ENCODE results near the gene RAB31.

The RAB31 gene

DNA sequence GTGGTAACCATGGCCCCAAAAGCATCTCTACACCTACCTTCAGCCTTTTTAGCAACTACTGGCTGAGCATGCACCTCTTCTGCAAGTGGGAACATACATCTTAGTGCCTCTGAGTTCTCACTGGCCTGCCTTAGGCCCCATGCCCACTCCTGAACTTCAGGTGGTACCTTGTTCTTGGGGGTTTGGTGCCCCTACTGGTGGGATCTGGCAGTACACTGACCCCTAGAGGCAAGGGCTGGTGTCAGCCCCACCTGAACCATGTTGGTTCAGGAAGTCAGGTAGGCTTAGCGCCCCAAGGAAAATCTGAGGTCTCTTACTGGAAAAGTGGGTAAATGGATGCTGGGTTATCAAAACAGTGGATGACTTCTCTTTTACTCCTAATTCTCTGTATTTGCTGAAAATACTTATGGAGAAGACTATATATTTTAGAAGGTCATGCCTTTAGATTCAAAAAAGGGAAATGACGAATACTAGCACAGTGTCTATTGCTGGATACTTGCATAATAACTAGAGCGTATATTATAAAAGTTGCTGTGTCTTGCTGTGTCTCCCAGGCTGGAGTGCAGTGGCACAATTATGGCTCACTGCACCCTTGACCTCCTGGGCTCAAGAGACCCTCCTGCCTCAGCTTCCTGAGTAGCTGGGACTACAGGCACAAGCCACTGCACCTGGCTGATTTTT is 84.6 kb downstream of the RAB31 start:
- no peak for DNase-seq

DNA sequence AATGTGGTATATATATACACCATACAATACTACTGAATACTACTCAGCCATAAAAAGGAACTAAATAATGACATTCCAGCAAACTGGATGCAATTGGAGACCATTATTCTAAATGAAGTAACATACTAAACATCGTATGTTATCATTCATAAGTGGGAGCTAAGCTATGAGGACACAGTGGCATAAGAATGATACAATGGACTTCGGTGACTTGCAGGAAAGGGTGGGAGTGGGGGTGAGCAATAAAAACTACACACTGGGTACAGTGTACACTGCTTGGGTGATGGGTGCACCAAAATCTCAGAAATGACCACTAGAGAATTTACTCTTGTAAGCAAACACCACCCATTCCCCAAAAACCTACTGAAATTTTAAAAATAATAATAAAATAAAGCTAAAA is 87.9 kb downstream of the RAB31 start:
- no peak for DNase-seq

DNA sequence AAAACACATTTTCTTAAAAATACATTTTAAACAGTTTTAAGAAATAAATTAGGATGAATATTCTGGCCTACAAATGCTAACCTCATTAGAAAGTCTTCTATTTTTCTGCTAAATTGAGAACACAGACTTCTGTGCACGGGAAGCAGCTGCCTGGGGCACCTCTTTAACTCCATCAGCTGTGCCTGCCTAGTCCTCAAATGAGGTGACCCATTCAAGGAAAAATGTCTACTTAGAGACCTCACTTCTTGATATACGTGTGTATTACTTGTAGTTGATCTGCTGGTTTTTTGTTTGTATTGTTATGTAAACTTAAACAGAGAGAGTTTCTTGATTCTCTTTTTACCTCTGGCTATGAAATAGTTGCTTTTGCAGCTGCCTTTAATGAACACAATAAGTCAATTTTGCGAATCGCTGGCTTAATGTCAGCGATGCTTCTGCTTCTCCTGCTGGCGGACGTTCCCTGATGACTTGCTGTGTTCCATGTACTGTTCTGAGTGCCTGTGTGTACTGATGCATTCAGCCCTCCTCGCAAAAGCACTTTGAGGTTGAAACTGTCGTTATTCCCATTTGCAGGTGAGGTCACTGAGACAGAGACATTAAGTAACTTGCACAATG is 88.9 kb downstream of the RAB31 start:
- no peak for DNase-seq

DNA sequence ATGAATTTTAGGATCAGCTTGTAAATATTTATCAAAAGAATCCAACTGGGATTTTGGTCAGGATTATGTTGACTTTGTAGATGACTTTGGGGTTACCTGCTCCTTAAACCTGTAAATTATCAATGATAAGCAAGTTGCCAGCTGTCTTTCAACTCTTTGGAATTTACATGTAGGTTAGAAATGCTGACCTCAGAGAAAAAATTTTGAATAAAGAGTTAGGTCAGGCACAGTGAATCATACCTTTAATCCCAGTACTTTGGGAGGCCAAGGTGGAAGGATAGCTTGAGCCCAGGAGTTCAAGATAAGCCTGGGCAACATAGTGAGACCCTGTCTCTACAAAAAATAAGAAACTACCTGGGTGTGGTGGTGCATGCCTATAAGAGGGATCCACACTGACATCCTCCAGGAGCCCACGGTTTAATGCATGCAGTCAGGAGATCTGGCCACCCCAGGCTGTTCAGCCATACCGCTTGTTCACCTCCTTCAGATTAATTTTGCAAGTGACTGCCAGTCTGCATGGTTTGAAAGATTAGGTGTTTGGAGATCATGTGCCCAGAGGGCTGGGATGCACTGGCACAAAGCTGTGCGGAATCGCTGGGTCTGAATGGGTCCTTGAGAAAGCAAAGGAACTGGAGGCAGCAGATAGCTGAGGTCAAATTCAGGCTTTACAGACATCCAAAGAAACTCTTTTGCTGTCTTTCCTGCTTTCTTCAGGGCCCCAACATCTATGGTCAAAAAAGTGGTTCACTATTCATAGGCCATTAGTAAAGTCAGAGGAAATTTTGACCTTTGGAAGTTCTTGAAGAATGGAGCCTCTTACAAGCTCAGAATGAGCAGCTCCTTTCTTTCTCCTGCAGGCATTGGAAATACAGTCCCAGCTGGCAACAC is 94.3 kb downstream of the RAB31 start:
- DNase-seq: no peak

DNA sequence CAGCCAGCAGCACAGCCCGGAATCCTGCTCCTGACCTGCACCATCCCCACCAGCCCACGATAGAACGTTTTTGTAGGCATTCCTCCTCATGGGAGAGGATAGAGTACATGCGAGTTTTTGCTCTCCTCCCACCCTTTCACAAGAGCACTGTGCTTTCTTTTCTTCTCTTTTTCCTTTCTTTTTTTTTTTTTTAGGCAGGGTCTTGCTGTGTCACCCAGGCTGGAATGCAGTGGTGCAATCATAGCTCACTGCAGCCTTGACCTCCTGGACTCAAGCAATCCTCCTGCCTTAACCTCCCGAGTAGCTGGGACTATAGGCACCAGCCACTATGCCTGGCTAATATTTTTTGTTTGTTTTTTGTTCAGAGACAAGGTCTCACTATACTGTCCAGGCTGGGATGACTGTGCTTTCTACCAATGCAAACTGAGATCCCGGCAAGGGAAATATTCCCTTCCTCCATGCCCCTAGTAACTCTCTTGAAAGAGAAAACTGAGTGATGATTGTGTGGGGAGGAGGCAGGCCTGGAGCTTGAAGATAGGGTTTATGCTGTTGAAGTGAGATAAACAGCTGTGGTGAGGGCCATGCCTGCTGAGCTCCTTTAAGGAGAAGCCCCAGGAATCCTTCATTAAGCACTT is 95.1 kb downstream of the RAB31 start:
- no peak for DNase-seq

DNA sequence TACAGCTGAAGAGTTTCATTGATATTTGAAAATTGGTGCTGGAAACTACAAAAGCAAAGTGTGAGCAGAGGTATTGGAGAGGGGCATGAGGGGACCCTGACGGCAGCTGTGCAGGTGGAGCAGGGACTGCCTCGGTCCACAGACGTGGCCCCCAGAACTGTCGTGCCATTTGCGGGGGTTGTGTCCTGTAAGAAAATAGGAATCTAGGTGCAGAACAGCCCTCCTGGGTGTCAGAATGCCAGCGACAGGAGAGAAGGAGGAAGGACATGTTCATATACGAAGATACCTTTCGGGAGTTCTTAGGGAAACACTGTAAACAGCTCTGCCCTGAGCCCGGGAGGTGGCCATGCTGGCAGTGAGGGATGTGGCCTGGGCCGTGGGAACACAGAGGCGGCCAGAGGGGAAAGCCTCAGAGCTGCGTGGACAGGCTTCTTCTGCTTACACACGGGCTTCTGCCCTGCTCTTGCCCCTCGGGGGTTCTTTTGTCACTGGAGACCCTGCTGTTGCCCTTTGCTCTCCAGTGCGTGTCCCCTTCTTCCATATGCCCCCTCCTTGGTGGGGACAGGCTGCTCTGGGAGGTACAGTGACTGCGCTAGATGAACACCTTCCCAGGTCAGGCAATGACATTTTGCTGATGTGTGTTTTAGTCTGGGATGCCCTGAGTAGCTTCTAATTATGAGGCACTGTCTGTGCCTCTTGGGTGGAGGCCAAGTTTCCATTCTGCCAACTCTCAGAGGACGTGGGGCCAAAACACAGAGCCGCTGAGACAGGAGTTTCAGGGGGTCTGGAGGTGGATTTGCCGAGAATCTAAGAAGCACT is 95.8 kb downstream of the RAB31 start:
- DNase-seq: no peak

DNA sequence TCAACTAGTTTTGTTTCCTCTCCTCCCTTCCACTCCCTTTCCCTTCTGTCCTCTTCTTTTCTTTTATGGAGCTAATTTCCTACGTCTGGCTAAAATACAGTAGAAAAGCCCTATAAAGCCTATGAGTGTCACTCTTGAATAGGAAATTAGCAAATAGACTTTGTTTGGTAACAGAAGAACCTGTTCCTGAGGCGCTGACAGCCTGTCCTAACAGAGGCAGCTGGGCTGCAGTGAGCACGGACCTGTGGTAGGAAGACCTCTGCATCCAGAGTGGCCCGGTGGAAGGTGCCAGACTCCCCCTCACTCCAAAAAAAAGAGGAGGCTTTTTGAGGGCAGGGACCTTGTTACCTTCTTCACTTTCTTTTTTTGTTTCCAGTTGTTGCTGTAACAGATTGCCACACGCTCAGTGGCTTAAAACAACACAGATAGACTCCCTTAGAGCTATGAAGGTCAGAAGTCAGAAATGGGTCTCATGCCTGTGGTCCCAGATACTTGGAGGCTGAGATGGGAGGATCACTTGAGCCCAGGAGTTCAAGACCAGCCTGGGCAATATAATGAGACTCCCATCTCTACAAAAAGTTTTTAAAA is 96.5 kb downstream of the RAB31 start:
- DNase-seq: no peak

DNA sequence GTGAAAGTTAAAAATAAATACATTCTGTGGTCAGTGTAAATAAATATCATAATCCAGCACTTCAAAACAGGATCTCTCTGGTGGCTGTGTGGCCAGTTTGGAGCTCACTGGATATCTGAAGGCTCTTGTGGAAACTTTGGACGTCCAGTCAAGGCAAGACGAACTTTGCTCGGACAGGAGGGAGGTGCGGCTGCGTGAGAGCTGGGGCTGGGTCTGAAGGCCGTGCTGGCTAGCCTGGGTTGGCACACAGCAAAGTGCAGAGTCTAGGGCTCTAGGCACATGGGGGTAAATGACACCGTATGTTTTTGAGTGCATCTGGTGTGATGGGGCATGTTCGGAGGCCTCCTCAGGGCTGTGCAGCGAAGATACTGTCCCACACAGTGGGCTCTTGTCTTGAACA is 98.8 kb downstream of the RAB31 start:
- no peak for DNase-seq

DNA sequence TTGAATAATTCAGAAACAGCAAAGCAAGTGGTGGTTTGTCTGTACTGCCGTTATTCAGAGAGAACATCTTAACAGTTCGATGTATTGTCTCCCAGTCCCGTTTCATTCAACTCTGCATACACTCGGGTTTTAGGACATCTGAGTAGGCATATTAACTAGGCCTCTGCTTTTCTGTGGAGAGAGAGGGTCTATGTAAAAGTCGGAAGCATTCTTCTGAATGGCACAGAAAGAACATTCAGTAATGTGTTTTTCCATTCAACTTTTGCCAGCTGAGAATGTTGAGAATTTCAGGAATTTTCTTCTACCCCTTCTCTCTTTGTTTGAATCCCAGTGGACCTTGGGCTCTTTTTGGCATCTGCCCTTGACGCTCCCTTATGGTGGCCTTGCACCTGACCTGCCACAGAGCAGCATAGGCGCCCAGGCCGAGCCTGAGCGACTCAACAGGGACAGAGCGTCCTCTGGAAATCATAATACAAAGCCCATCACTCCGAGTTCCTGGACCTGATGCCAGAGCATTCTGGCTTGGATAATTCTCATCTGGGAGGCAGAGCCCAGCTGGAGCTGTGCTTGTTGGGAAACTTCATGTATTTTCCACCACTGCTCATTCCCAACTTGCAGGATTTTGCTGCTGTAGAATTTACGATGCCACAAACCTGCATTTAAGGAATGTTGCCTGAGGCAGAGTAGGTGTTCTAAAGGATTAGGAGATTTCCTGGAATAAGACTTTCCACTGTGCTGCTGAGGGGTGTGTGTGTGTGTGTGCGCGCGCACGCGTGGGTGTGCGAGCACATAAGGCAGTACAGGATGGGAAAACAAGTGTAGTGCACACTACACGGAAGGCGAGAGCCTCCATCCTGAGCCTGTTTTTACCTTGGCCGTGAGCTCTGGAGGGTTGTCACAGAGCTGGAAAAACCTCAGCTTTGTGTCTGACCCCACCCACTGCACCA is 100.5 kb downstream of the RAB31 start:
- no peak for DNase-seq

DNA sequence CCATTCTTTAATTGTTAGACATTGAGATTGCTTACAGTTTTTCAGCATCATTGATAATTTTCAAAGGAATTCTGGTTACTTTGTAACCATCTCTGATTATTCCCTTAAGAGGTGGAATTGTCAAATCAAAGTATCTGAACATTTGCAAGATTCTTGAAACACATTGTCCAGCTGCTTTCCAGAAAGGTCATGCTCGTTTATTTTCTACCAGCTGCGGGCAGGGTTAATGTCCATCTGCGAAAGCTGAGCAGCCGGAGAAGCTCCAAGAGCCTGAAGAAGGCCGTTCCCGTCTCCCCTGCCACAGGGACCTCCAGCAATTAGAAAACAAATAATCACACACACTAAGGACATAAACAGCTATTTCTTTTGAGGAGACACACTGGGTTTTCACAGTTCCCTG is 101.6 kb downstream of the RAB31 start:
- DNase-seq: no peak

DNA sequence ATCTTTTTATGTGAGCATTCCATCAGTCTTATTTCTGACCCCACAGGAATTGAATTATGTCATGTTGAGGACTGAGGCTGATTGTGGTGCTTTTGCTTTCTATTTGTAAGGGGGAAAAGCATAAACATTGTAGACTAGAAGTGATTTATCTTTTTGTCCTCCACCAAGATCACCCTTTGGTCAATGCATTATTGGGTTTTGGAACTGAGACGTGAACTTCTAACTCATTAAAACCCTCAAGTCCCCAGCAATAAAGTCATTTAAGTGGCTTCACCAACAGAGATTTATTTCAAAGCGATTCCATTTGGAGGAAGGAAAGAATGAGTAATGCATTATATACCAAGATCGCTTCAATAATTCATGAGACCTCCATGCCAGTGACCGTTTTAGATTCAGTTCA is 102.2 kb downstream of the RAB31 start:
- no peak for DNase-seq

DNA sequence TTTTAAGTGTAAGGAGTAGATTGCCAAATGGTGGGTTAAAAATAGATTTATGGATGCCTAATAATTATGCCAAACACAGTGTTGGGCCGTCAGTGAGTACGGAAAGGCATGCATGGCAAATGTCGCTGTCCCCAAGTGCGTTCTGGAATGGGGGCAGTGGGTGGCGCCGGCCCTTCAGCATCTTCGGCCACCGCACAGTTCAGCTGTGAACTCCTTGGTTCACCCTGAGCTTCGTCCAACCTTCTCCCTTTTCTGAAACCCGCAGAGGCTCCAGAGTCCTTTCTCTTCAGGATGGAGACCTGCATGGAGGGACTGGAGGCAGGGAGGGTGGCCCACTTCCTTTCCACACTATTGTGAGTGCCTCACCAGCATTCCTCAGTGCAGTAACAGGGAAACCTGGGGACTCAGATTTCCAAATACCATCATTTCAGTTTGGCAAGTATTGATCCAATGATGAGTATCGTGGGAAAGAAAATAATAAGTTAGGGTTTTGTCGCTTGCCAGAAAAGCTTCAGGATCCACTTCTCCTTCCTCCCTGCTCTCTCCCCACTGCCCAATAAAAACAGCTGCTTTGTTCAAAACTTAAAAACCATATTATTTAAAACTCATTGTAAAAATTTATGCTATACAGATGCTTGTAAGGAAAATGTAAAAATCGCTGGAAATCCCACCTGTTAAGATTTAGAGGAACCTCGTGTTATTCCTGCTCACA is 103.0 kb downstream of the RAB31 start:
- DNase-seq: no peak

DNA sequence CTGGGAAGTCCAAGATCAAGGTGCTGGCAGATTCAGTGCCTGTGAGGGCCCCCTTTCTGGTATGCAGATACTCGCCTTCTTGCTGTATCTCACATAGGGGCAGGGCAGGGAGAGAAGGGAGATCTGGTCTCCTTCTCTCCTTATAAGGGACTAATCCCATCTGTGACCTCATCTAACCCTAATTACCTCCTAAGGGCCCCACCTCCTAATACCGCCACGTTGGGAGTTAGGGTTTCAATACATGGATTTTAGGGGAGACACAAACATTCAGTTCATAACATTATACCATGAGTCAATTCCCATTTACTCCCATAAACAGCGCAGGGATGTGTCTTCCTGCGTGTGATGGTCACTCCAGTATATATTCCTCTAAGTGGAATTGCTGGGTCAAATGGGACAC is 103.9 kb downstream of the RAB31 start:
- no peak for DNase-seq

DNA sequence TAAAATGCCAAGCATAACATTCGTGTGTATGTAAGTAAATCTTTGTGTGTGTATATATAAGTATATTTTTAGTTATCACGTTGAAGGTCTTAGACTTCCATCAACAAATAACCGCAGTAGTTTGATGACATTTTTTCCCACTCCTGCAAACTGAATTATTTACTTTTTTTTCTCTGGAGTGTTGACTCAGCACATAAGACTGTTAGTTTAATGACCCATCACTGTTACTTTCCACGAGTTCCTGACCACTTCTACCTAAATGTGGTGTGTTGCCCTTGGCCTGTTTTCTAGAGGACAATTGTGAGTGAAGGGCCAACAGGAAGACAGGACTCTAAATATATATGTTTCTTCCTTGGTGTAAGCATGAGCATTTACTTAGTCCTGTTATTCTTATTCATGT is 106.3 kb downstream of the RAB31 start:
- DNase-seq: no peak

DNA sequence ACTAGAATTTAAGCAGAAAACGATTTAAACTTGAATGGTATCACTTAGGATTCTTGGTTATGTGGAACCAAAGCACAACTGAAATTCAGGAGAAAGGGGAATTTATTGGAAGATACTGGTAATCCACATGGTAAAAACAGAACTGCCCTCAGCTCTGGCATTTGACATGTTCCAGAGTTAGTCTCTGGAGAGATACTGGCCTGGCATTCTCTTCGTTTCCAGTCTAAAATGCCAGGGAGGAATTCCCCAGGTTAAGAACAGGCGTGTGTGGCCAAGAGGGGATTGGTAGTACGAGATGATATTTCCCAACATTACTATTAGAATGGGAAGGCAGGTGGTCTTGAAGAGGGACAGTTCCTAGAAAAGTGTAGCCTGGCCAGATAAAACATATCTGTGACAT is 109.2 kb downstream of the RAB31 start:
- DNase-seq: no peak

DNA sequence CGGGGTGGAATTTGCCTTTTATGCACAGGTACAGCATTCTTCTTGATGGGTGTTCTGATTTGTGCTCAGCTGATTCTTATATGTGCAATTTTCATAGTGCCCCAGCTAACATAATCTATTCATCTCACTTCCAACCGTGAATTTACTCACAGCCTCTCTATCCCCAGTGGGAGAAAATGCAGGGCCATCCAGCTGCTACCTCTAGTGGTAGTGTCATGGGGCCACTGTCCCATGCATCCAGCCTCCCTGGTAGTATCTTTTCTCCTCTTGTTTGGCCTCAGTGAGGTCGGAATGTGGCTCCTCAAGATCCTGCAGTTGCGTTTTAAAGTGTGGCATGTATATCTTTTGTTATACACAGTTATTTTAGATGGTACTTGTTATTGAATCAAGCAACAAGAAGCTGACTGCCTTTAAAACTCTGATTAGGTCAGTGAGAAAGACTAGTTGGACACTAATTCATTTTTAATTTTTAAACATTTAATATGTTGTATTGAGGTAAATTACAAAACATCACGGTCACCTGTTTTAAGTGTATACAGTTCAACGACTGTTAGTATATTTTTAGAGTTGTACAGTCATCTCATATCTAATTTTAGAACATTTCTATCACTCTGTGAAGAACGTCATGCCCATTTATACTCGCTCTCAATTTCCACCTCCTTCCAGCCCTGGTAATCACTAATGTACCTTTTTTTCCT is 109.8 kb downstream of the RAB31 start:
- DNase-seq: no peak

DNA sequence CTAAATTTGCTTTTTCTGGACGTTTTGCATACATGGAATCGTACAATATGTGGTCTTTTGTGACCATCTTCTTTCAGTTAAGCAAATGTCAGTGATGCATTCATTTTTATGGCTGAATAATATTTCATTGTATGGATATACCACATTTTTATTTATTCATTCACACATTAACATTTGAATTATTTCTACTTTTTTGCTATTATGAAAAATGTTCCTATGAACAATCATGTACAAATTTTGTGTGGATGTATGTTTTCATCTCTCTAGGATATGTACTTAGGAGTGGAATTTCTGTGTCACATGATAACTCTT is 110.3 kb downstream of the RAB31 start:
- DNase-seq: no peak

DNA sequence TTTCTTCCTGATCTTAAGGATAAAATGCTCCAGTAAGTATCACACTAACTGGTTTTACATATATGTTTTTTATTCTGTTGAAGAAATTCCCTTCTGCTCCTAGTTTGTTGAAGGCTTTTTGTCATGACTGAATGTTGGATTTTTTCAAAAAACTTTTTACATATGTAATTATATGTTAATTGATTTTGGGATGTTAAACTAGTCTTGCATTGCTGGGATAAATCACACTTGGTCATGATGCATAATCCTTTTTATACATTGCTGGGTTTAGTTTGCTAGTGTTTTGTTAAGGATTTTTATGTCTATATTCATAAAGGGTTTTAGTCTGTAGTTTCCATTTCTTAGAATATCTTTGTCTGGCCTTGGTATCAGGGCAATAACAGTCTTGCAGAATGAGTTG is 112.0 kb downstream of the RAB31 start:
- DNase-seq: no peak

DNA sequence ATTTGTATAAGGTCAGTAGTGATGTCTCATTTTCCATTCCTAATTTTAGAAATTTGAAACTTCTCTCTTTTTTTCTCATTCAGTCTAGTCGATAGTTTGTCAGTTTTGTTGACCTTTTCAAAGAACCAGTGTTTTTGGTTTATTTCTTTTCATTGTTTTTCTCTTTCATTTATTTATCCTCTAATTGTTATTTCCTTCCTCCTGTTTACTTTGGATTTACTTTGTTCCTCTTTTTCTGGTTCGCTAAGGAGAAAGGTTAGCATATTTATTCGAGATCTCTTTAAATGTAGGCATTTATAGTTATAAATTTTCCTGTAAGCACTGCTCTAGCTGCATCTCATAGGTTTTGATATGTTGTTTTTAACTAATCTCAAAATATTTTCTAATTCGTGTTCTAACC is 112.6 kb downstream of the RAB31 start:
- no peak for DNase-seq

DNA sequence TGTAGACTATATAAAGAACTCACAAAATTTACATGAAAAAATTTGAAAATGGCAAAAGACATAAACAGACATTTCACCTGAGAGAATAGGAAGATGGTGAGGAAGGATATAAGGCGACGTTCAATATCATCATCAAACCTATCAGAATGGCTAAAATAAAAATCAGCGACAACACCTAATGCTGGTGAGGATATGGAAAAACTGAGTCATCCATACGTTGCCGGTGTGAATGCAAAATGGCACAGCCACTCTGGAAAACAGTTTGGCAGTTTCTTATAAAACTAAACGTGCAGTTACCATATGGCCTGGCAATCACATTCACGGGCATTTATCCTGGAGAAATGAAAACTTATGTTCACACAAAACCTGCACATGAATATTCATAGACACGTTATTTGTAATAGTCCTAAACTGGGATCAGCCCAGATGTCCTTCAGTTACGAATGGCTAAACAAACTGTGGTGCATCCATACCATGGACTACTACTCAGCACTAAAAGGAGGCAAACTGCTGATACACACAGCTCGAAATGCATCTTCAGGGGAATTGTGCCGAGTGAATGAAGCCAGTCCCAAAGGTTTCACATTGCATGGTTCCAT is 114.6 kb downstream of the RAB31 start:
- no peak for DNase-seq

All from NCI-H510A (cell line).